T-helper 1 cell treated with Interleukin-12 subunit alpha and Interleukin-12 subunit beta and Interleukin-4 antibody, amounts not matched to agents 30 μg/mL and 1 μg/mL, for 36 hours (primary cell): ENCODE results near the gene TERT.

ENCODE experiments used
- H3K27ac Mint-ChIP-seq: one replicate; pipeline ENCODE4 v1.8.0; 2021; ENCODE audit warnings: mild to moderate bottlenecking, mixed read lengths
- H3K27me3 Mint-ChIP-seq: one replicate; pipeline ENCODE4 v1.8.0; 2021; ENCODE audit warnings: low read depth, mixed read lengths
- H3K36me3 Mint-ChIP-seq: one replicate; pipeline ENCODE4 v1.8.0; 2021; ENCODE audit warnings: low read depth, mixed read lengths
- H3K4me1 Mint-ChIP-seq: one replicate; pipeline ENCODE4 v1.8.0; 2021; ENCODE audit warnings: low read depth, mixed read lengths
- H3K4me3 Mint-ChIP-seq: one replicate; pipeline ENCODE4 v1.8.0; 2021; ENCODE audit warnings: mild to moderate bottlenecking, moderate library complexity, mixed read lengths
- H3K9me3 Mint-ChIP-seq: one replicate; pipeline ENCODE4 v1.8.0; 2021; ENCODE audit warnings: mixed read lengths

The TERT gene

DNA sequence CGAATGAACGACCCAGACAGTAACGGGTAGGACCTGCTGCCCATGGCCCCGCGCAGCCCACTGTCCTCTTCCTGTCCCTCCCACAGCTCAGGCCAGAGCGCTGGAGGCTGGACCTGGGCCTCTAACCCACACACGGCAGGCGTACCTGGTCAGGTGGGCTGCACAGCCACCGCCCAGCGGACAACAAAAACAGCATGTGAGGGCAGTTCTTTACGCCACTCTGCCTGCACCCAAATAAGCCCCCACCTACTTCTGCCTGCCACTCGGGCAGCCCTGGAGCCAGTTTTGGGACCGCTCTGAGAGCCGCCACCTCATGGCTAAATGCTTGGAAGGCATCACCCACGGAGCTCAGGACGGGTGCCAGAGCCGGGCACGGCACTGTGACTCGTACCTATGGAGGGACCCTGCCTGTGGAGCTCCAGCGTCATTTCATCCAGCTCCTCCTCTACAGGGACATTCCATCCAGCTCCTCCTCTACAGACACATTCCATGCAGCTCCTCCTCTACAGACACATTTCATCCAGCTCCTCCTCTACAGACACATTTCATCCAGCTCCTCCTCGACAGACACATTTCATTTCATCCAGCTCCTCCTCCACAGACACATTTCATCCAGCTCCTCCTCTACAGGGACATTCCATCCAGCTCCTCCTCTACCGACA lies 31.1 kb upstream of the TERT start:
- Mint-ChIP-seq H3K27ac (no peak overlapping the region), H3K4me1 (peaks cover 7% of the 10 kb centered on the region)

GRCh38 chr5:1325191-1325741 lies 30.4 kb upstream of the TERT start:
- H3K4me3 Mint-ChIP-seq: no peak overlapping the region
- H3K27ac Mint-ChIP-seq: no peak overlapping the region
- no peaks in the 10 kb centered on the region for H3K27me3 Mint-ChIP-seq
- peaks cover 7% of the 10 kb centered on the region for H3K4me1 Mint-ChIP-seq
- H3K36me3 Mint-ChIP-seq: peaks cover 24% of the 10 kb centered on the region
- no peaks in the 10 kb centered on the region for H3K9me3 Mint-ChIP-seq

More for the DNA sequence above, 31.1 kb upstream of the TERT start:
- no peaks in the 10 kb centered on the region for H3K9me3 Mint-ChIP-seq
- peaks cover 24% of the 10 kb centered on the region for H3K36me3 Mint-ChIP-seq
- H3K27me3 Mint-ChIP-seq: no peaks in the 10 kb centered on the region
- H3K4me3 Mint-ChIP-seq: no peak overlapping the region

- peaks cover 27% of the 10 kb centered on the region for H3K36me3 Mint-ChIP-seq
- no peak overlapping the region for H3K27ac Mint-ChIP-seq
These were observed 29.9 kb upstream of the TERT start for GRCh38 chr5:1324719-1325190.

DNA sequence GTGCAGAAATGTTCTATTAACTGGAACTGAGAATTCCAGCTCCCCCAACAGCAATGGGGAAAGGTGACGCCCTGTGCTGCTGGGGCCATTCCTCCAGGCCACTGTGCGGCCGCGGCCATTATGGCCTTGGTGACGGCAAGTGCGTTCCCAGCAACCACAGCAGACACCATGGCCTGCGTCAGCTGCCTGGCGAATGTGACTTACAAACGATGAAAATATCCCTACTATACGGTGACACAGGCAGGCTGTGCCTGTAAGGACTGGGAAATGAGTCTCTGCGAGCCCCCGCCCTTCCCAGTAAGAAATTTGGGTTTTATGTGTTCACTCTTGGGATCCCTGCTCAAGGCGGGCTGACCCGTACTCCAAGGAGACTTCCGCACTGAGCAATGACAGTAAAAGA lies 29.4 kb upstream of the TERT start:
- Mint-ChIP-seq H3K27ac (no peak overlapping the region), H3K9me3 (no peaks in the 10 kb centered on the region), H3K4me1 (peaks cover 7% of the 10 kb centered on the region), H3K27me3 (no peaks in the 10 kb centered on the region), H3K36me3 (peaks cover 27% of the 10 kb centered on the region), H3K4me3 (no peak overlapping the region)

More at GRCh38 chr5:1324719-1325190, 29.9 kb upstream of the TERT start:
- Mint-ChIP-seq H3K4me1 (peaks cover 7% of the 10 kb centered on the region), H3K27me3 (no peaks in the 10 kb centered on the region), H3K4me3 (no peak overlapping the region), H3K9me3 (no peaks in the 10 kb centered on the region)

DNA sequence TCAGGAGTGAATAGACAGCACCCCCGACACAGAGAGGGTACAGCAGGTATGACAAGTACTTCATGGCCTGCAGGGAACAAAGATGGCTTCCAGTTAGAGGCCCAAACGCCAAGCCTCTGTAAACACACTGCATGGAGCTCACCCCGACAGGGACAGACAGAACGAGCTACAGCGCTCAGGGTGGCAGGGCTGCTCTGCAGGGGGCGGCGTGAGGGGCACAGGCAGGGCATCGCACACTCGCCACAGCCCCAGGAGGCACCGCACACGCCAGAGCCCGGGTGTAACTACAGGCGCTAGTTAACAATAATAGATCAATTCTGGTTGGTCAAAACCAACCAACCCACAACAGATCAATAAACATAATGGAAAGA lies 28.9 kb upstream of the TERT start:
- Mint-ChIP-seq H3K36me3 (peaks cover 27% of the 10 kb centered on the region), H3K9me3 (no peaks in the 10 kb centered on the region), H3K4me1 (peaks cover 7% of the 10 kb centered on the region), H3K4me3 (no peak overlapping the region), H3K27ac (no peak overlapping the region), H3K27me3 (no peaks in the 10 kb centered on the region)

GRCh38 chr5:1322955-1323802 lies 28.3 kb upstream of the TERT start:
- Mint-ChIP-seq H3K9me3 (no peaks in the 10 kb centered on the region), H3K27me3 (no peaks in the 10 kb centered on the region), H3K4me1 (peaks cover 3% of the 10 kb centered on the region), H3K27ac (no peak overlapping the region), H3K4me3 (no peak overlapping the region), H3K36me3 (peaks cover 28% of the 10 kb centered on the region)

DNA sequence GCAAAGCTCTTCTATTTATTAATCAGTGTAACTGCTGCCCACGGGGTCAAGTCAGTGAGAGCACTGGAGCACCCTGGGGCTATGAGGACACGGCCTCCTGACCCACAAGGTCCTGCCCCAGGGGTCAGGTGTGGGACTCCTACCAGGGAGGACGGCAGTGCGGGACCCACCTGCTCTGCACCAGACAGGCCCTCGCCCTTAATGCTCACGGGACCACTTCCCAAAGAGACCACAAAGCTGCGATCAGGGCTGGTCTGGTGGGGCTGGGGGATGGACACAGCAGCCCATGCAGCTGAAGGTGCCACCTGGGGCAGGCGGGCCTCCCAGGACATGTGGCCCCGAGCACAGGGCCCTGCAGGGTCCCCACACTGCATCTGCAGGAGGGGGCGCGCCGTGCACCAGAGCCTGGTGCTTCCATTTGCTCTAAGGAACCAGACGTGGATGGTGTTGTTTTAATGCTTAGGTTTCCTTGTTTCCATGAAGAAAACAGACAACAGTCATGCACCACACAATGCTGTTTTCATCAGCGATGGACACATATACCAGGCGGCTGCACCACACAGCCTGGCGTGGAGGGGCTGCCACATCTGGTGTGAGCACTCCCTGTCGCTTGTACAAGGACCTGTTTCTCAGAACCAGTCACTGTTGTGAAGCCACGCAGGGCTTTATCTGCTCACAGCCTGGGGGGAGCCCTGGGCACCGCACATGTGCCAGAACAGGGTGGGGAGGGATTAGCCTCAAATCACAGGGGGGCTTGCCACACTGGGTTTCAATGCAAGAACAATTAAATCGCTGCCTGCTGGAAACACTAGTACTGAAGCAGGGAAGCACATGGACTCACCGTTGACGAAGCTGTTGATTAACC lies 27.4 kb upstream of the TERT start:
- no peak overlapping the region for H3K4me3 Mint-ChIP-seq
- H3K27me3 Mint-ChIP-seq: no peaks in the 10 kb centered on the region
- H3K4me1 Mint-ChIP-seq: peaks cover 3% of the 10 kb centered on the region
- no peak overlapping the region for H3K27ac Mint-ChIP-seq
- H3K36me3 Mint-ChIP-seq: peaks cover 34% of the 10 kb centered on the region
- no peaks in the 10 kb centered on the region for H3K9me3 Mint-ChIP-seq

DNA sequence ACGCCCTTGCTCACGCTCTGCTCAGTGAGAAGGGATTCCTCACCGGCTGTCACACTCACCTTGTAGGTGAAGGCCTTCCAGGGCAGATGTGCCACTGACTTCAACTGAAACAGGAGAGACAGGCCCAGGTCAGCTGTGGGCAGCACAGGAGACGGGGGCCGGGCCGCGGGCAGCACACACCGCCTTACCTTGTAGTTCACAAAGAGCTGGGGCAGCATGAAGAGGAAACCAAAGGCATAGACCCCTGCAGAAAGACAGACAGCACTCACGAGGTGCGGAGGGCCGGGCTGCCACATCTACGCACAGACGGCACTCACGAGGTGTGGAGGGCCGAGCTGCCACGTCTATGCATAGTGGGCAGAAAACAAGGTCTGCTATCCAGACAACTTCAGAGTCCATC lies 26.7 kb upstream of the TERT start:
- no peaks in the 10 kb centered on the region for H3K9me3 Mint-ChIP-seq
- H3K36me3 Mint-ChIP-seq: peaks cover 39% of the 10 kb centered on the region
- no peak overlapping the region for H3K4me3 Mint-ChIP-seq
- peaks cover 9% of the 10 kb centered on the region for H3K4me1 Mint-ChIP-seq
- H3K27ac Mint-ChIP-seq: no peak overlapping the region
- no peaks in the 10 kb centered on the region for H3K27me3 Mint-ChIP-seq

DNA sequence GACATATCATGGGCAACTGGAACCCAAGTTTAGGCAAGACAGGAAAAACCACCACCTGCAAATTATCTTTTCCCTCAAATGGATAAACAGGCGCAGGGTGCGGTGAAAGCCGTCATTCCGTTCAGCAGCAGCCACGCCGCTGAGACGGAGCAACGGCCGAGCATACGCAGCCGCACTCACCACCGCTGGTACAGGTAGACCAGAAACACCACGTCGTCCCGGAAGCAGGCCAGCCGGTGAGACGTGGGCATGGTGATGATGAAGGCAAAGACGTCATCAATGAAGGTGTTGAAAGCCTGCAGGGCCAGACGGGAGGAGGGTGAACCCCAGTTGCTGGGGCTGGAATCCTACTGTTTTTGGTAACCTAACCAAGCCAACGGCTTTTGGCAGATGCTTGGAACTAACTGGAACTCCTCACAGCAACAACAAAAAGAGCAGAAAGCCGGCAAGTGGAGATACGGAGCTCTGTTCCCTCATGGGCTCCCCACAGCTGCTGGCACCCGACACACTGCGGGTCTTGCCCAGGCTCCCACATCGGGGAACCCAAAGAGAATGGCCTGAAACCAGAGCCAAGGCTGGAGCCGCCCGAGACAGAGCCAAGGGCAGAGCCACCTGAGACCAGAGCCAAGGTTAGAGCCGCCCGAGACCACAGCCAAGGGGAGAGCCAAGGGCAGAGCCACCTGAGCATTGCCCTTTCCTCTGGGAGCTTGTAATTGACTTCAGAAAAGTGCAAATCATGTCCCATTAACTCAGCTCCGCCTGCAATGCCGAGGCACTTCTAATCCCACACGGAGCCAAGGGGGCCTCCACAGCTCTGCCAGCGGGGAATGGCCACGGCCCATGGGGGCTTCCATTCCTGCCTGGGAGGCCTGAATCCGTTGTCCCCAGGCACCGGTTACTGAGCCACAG lies 25.8 kb upstream of the TERT start:
- H3K4me3 Mint-ChIP-seq: no peak overlapping the region
- H3K36me3 Mint-ChIP-seq: peaks cover 36% of the 10 kb centered on the region
- no peak overlapping the region for H3K27ac Mint-ChIP-seq
- peaks cover 18% of the 10 kb centered on the region for H3K4me1 Mint-ChIP-seq
- no peaks in the 10 kb centered on the region for H3K9me3 Mint-ChIP-seq
- no peaks in the 10 kb centered on the region for H3K27me3 Mint-ChIP-seq

DNA sequence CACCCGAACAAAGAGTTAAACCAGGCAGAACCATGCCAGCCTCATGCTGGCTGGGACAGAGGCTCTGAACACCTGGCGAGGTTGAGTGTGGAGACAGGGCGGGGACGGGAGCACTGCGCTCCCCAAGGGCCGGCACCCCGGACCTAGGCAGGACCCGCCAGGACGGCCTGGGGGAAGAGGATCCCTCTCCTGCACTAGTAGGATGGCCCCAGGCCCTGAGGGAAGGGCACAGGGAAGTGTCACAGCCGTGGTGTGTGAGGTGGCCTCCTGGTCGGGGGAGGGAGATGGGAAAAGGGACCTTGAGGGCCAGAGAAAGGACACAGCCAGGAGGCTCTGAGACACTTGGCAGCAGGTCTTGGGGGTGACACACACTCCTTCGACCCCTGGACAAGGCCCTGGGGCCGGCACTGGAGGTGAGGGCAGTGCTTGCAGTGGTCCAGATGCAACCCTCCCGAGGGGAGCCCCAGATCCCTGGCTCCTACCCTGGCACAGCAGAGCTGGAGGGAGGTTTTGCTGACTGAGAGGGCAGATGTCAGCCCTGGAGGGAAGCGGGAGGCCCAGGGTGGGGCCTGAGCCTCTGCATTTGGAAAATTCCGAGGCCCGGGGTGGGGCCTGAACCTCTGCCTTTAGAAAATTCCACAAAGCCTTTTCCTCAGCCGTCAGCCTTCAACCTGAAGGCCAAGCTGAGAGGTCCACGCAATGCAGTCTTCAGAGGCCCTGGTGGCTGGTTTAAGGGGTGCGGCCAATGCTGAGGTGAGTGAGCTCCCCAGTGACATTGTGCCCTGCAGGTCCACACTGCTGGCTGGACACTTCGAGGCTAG lies 24.8 kb upstream of the TERT start:
- Mint-ChIP-seq H3K4me1 (peaks cover 28% of the 10 kb centered on the region), H3K4me3 (no peak overlapping the region), H3K36me3 (peaks cover 33% of the 10 kb centered on the region), H3K9me3 (no peaks in the 10 kb centered on the region), H3K27me3 (no peaks in the 10 kb centered on the region), H3K27ac (no peak overlapping the region)

DNA sequence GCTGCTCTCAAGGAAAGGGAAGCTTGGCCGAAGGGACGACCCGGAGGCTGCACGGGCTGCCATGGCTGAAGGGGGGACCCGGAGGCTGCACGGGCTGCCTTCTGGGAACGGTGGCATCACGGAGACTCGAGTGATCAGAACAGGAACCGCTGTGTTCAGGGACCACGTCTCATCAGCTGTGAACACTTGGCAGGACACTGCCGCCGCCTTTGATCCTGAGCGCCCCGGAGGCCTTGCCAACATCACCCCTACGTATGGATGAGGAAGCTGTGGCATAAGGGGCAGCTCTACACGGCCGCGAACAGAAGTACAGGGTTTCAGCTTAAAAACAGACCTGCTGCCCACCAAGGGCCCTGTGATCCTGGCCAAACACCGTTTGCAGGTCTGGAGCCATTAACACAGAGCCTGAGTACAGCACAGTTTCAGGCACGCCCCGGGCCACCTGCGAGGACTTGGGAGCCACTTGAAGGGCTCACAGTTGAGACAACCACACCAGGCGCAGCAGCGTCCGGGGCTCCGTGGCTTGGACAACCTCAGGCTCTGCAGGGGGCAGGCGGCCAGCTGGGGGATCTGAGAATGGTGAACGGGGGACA lies 23.9 kb upstream of the TERT start:
- Mint-ChIP-seq H3K36me3 (peaks cover 32% of the 10 kb centered on the region), H3K4me1 (peaks cover 32% of the 10 kb centered on the region), H3K4me3 (no peak overlapping the region), H3K27ac (no peak overlapping the region), H3K9me3 (no peaks in the 10 kb centered on the region), H3K27me3 (no peaks in the 10 kb centered on the region)

GRCh38 chr5:1317921-1318565 lies 23.2 kb upstream of the TERT start:
- Mint-ChIP-seq H3K27me3 (no peaks in the 10 kb centered on the region), H3K36me3 (peaks cover 32% of the 10 kb centered on the region), H3K9me3 (no peaks in the 10 kb centered on the region), H3K4me1 (peaks cover 37% of the 10 kb centered on the region), H3K27ac (no peak overlapping the region), H3K4me3 (no peak overlapping the region)
